Right lobe of liver (tissue), 6 donors: ENCODE results near the gene NEUROG2. TPM values are rescaled to one million over a fixed set of nuclear protein-coding genes. Genes with fewer than 3 reads are reported as not detected.

Experiments used
- ATAC-seq, 4 donors: fragments of 200-7000 bp; cut with Tn5 transposase; one replicate each; pipeline ENCODE4 v1.9.1; 2020; ENCODE audit warnings: mild to moderate bottlenecking in 4 of 4, moderate library complexity in 4 of 4
- DNase-seq, 3 donors: peaks; one replicate each; pipeline ENCODE4 v3.0.0-alpha.2; 2020
- H3K27ac ChIP-seq, 3 donors: fragments of 200-600 bp; one replicate each; pipeline ENCODE4 v1.8.0; 2022
- H3K27me3 ChIP-seq, 2 donors: fragments of 200-600 bp; one replicate each; pipeline ENCODE4 v1.8.0; 2022
- H3K36me3 ChIP-seq, 4 donors: fragments of 200-600 bp; sonication (generic) in 1 of 4; one replicate each; pipeline versions ENCODE4 v1.5.1 to v1.8.0; 2017 to 2022; ENCODE audit warnings: control low read depth in 1 of 4
- H3K4me1 ChIP-seq, 4 donors: fragments of 200-600 bp; sonication (generic) in 1 of 4; one replicate each; pipeline versions ENCODE4 v1.5.1 to v1.8.0; 2017 to 2022; ENCODE audit warnings: control low read depth in 1 of 4
- H3K4me3 ChIP-seq, 3 donors: fragments of 200-600 bp; one replicate each; pipeline ENCODE4 v1.8.0; 2022
- H3K9me3 ChIP-seq, 4 donors: fragments of 200-600 bp; sonication (generic) in 1 of 4; one replicate each; pipeline versions ENCODE4 v1.5.1 to v1.8.0; 2017 to 2022; ENCODE audit warnings: control low read depth in 1 of 4
- POLR2A ChIP-seq: fragments of 450-650 bp; IDR thresholded peaks from one replicate; pipeline ENCODE4 v1.6.1; 2017; ENCODE audit warnings: antibody characterized with exemption, mild to moderate bottlenecking
- WGBS: methylation state at CpG from one replicate; pipeline ENCODE4 v1.1.6; 2018; ENCODE audit warnings: low coverage, low lambda C conversion rate; ENCODE audit not compliant: insufficient coverage; ENCODE audit errors: missing lambda C conversion rate; 5-methylcytosine and 5-hydroxymethylcytosine counted together
- intact Hi-C, 2 donors: fragments of 100-400 bp; cut with DNase I; formaldehyde crosslinking; loops; one replicate each; pipeline versions ENCODE4 v1.11.2 to v1.14.1; 2022
- total RNA-seq, 6 experiments: library from RNA; depleted of rRNA in 2 of 6; stranded (reverse); fragments of >200 nt in 2 of 6; fragmentation: NEBNext Ultra II Directional in 3 of 6; extraction: Animal tissue kit (Norgen Biotek cat#: 25700) in 3 of 6; gene quantifications; one replicate each; pipeline versions ENCODE4 v1.1.0 to v1.2.4, GENCODE V29; 2016 to 2023
- TF ChIP-seq, protein P1 (sequence below), 4 donors: fragments of 200-600 bp in 3 of 4; fragments of 450-650 bp in 1 of 4; IDR thresholded peaks; one replicate each; pipeline versions ENCODE4 v1.5.1 to v1.8.0; 2016 to 2022; ENCODE audit warnings: antibody characterized with exemption in 4 of 4, mild to moderate bottlenecking in 2 of 4
- donor health status: DM: no; HTN: yes; CAD: no.
- donor health status: DM: no; HTN: no; CAD: no.
- donor health status: DM: no; HTN: no; CAD: no.
- donor health status: DM: no; HTN: yes; CAD: no.
- donor health status: DM: no; HTN: yes; CAD: no.

Gene NEUROG2
- total RNA-seq, 6 experiments from 2014 or later, result not detected

DNA sequence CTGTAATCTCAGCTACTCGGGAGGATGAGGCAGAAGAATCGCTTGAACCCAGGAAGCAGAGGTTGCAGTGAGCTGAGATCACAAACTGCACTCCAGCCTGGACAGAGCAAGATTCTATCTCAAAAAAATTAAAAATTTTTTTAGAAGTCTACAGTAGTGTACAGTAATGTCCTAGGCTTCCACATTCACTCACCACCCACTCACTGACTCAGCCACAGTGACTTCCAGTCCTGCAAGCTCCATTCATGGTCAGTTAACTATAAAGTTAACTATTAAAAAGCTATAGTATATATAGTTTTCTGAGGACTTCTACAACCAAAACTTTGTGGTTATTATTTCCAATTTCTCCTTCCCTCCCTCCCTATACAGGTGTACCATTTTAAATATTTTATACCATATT is 34.7 kb upstream of the NEUROG2 start:
- no peak overlapping the region for H3K27ac ChIP-seq
- H3K4me1 ChIP-seq, result no peaks in the 10 kb centered on the region
- H3K4me3 ChIP-seq, result no peak overlapping the region
- H3K27me3 ChIP-seq, result no peaks in the 10 kb centered on the region
- intact Hi-C loops, result no loop called here
- DNase-seq, result no peak
- no CpG with 5 or more reads among the region's 2 CpGs for WGBS
- ATAC-seq, result no peak
- no peaks in the 10 kb centered on the region for H3K9me3 ChIP-seq
- TF ChIP-seq, protein P1, sequence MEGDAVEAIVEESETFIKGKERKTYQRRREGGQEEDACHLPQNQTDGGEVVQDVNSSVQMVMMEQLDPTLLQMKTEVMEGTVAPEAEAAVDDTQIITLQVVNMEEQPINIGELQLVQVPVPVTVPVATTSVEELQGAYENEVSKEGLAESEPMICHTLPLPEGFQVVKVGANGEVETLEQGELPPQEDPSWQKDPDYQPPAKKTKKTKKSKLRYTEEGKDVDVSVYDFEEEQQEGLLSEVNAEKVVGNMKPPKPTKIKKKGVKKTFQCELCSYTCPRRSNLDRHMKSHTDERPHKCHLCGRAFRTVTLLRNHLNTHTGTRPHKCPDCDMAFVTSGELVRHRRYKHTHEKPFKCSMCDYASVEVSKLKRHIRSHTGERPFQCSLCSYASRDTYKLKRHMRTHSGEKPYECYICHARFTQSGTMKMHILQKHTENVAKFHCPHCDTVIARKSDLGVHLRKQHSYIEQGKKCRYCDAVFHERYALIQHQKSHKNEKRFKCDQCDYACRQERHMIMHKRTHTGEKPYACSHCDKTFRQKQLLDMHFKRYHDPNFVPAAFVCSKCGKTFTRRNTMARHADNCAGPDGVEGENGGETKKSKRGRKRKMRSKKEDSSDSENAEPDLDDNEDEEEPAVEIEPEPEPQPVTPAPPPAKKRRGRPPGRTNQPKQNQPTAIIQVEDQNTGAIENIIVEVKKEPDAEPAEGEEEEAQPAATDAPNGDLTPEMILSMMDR (IDR thresholded peaks at IDR 0.05), result no peak
- no peak for TF ChIP-seq POLR2A
- H3K36me3 ChIP-seq, result no peaks in the 10 kb centered on the region

DNA sequence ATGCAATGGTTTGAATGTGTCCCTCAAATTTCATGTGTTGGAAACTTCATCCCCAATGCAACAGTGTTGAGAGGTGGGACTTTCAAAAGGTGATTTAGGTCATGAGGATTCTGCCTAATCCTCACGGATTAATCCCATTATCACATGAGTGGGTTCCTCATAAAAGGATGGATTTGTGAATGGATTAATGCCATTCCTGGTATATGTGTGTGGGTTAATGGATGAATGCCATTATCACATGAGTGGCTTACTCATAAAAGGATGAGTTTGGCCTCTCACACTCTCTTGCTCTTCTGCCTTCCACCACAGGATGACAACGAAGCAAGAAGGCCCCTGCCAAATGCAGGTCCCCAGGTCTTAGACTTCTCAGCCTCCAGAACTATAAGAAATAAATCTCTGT is 30.5 kb upstream of the NEUROG2 start:
- Histone ChIP-seq H3K4me1 (no peaks in the 10 kb centered on the region), H3K27ac (no peak overlapping the region), H3K4me3 (no peak overlapping the region), H3K27me3 (no peaks in the 10 kb centered on the region), H3K36me3 (no peaks in the 10 kb centered on the region), H3K9me3 (no peaks in the 10 kb centered on the region)
- ATAC-seq (no peak), DNase-seq (no peak)
- intact Hi-C loops, result no loop called here
- 82% methylated on average over 2 of the region's 2 CpGs for WGBS
- TF ChIP-seq POLR2A, result no peak
- TF ChIP-seq, protein P1 (IDR thresholded peaks at IDR 0.05), result no peak

DNA sequence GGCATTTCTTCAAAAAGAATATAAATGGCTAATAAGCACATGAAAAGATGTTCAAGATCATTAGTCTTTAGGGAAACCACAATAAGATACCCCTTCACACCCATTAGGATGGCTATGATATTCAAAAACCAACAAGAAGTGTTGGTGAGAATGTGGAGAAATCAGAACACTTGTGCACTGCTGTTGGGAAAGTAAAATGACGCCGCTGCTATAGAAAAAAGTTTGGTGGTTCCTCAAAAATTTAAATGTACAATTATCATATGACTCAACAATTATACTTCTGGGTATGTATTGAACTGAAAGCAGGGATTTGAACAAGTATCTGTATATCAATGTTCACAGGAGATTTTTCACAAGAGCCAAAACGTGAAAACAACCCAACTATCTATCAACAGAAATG is 29.4 kb upstream of the NEUROG2 start:
- Histone ChIP-seq H3K27me3 (no peaks in the 10 kb centered on the region), H3K4me3 (no peak overlapping the region), H3K4me1 (no peaks in the 10 kb centered on the region), H3K27ac (no peak overlapping the region), H3K9me3 (no peaks in the 10 kb centered on the region), H3K36me3 (no peaks in the 10 kb centered on the region)
- ATAC-seq, result no peak
- WGBS, result 74% methylated on average over 3 of the region's 3 CpGs
- intact Hi-C loops, result no loop called here
- TF ChIP-seq, protein P1 (IDR thresholded peaks at IDR 0.05), result no peak
- TF ChIP-seq POLR2A, result no peak
- DNase-seq, result no peak

DNA sequence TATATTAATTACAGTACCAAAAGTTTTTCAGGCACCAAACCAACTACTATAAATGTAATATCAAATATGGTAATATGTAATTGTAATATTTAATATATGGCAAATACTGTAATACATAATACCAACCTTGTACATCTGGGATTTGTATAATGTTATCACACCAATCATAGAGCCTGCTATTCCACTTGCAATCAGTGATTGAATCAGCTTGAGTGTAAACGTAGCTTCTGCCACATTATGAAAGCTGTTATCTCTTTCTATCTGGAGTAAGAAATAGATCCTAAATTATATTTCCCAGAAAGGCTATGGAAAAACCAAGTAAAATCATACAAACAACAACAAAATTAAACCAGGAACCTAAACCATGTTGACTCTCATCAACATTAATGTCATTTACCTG is 24.7 kb upstream of the NEUROG2 start:
- 64% methylated on average over 1 of the region's 1 CpG for WGBS
- no peaks in the 10 kb centered on the region for H3K9me3 ChIP-seq
- intact Hi-C loops, result no loop called here

More for the DNA sequence above, 24.7 kb upstream of the NEUROG2 start:
- no peak for ATAC-seq
- Histone ChIP-seq H3K27me3 (no peaks in the 10 kb centered on the region), H3K4me1 (no peaks in the 10 kb centered on the region), H3K27ac (no peak overlapping the region), H3K4me3 (no peak overlapping the region), H3K36me3 (no peaks in the 10 kb centered on the region)
- no peak for TF ChIP-seq POLR2A
- TF ChIP-seq, protein P1 (IDR thresholded peaks at IDR 0.05), result no peak
- DNase-seq, result no peak
